ENCODE results near the gene KIF18B. TPM values are rescaled to one million over a fixed set of nuclear protein-coding genes. Genes with fewer than 3 reads are reported as not detected.

KIF18B gene
- total RNA-seq, 1 donor from 2014 or later = 10.4 TPM

Other genes with a start within 250 kb of the KIF18B start
- 3.9 TPM for gene DBF4B, start 239.1 kb downstream of the KIF18B start, total RNA-seq
- 0.96 TPM for gene ADAM11, start 188.8 kb downstream of the KIF18B start, total RNA-seq
- 1.4 TPM for gene GJC1, start 117.5 kb downstream of the KIF18B start, total RNA-seq
- 3.4 TPM for gene HIGD1B, start 99.9 kb downstream of the KIF18B start, total RNA-seq
- 92.3 TPM for gene EFTUD2, start 48.3 kb downstream of the KIF18B start, total RNA-seq
- gene GFAP, start 32.3 kb downstream of the KIF18B start, total RNA-seq = not detected
- gene C1QL1, start 20.5 kb upstream of the KIF18B start, total RNA-seq = 0.12 TPM
- 19.5 TPM for gene DCAKD, start 103.9 kb upstream of the KIF18B start, total RNA-seq
- gene NMT1, start 113.5 kb upstream of the KIF18B start, total RNA-seq = 63.0 TPM
- 34.2 TPM for gene PLCD3, start 184.7 kb upstream of the KIF18B start, total RNA-seq
- 3.5 TPM for gene ACBD4, start 187.9 kb upstream of the KIF18B start, total RNA-seq
- gene HEXIM1, start 200.7 kb upstream of the KIF18B start, total RNA-seq = 22.6 TPM
- gene HEXIM2, start 214.1 kb upstream of the KIF18B start, total RNA-seq = 4.7 TPM